Endothelial cell of umbilical vein (primary cell): ENCODE results near the gene ADARB2. TPM values are rescaled to one million over a fixed set of nuclear protein-coding genes. Genes with fewer than 3 reads are reported as not detected.

Source experiments
- BruUV-seq: library from RNA; stranded (reverse); fragments of 400-500 nt; replicated peaks from 2 replicates; lab custom pipeline; 2021; lab: Mats Ljungman, UMichigan
- CTCF ChIA-PET: fragments of 300-600, 350-600 bp; sonication (Branson Sonifier 250); formaldehyde crosslinking; loops from one replicate; lab custom pipeline; 2021; ENCODE audit warnings: antibody characterized with exemption, inconsistent platforms; lab: Charles Lee
- POLR2A ChIA-PET: fragments of 300-600, 350-600 bp; sonication (Branson Sonifier 250); formaldehyde crosslinking; loops from one replicate; lab custom pipeline; 2021; ENCODE audit warnings: antibody characterized with exemption, inconsistent platforms; lab: Charles Lee
- DNase-seq: peaks from one replicate; pipeline ENCODE4 v3.0.0-alpha.2; 2011; ENCODE audit warnings: low read depth, low spot score
- FAIRE-seq: peaks from 2 replicates; lab custom pipeline; 2011; peaks lifted over from hg19 to GRCh38; lab: Jason Lieb, UNC
- H2AFZ ChIP-seq: 2 replicates; pipeline ENCODE4 v1.6.0; 2012; ENCODE audit warnings: low read depth, low read length, control low read depth, inconsistent platforms
- H3K27ac ChIP-seq: 2 replicates; pipeline ENCODE4 v1.5.1; 2011; ENCODE audit warnings: low read depth, mild to moderate bottlenecking, control low read depth, low read length, moderate library complexity; ENCODE audit not compliant: insufficient read depth
- H3K27me3 ChIP-seq, 2 experiments: 2 replicates each; pipeline versions ENCODE4 v1.6.0 to v1.6.1; 2011; ENCODE audit warnings: low read length in 2 of 2, mixed read lengths in 1 of 2; ENCODE audit not compliant: control insufficient read depth in 2 of 2, insufficient read depth in 2 of 2
- H3K36me3 ChIP-seq, 2 experiments: 2 replicates in 1 of 2; 3 replicates in 1 of 2; pipeline ENCODE4 v1.5.1; 2011; ENCODE audit warnings: low read length in 2 of 2, mild to moderate bottlenecking in 1 of 2, moderate library complexity in 1 of 2; ENCODE audit not compliant: control insufficient read depth in 2 of 2, insufficient read depth in 2 of 2; ENCODE audit errors: extremely low read depth in 1 of 2
- H3K4me1 ChIP-seq: 3 replicates; pipeline ENCODE4 v1.5.1; 2011; ENCODE audit warnings: mild to moderate bottlenecking, low read length; ENCODE audit not compliant: control insufficient read depth, insufficient read depth; ENCODE audit errors: extremely low read depth
- H3K4me2 ChIP-seq: 2 replicates; pipeline ENCODE4 v1.6.1; 2011; ENCODE audit warnings: low read length, control low read depth, mixed read lengths; ENCODE audit not compliant: insufficient read depth
- H3K4me3 ChIP-seq, 3 experiments: fragments of 200-600 bp in 1 of 3; sonication (generic), shearing (Covaris generic) in 1 of 3; replicated peaks in 1 of 3; 2 replicates each; pipeline ENCODE4 v1.5.1; 2011 to 2016; ENCODE audit warnings: control low read depth in 3 of 3, low read length in 3 of 3, mild to moderate bottlenecking in 2 of 3, inconsistent platforms in 1 of 3, low read depth in 1 of 3, moderate library complexity in 1 of 3; ENCODE audit not compliant: insufficient read depth in 1 of 3
- H3K79me2 ChIP-seq: 2 replicates; pipeline ENCODE4 v1.6.0; 2012; ENCODE audit warnings: low read length, inconsistent platforms; ENCODE audit not compliant: control insufficient read depth, insufficient read depth
- H3K9ac ChIP-seq: replicated peaks from 2 replicates; pipeline ENCODE3; 2011; ENCODE audit warnings: low read length, control low read depth; ENCODE audit not compliant: insufficient read depth; ENCODE audit errors: extremely low read depth
- H3K9me1 ChIP-seq: replicated peaks from 3 replicates; pipeline ENCODE4 v1.6.0; 2011; ENCODE audit warnings: mild to moderate bottlenecking, low read length; ENCODE audit not compliant: control insufficient read depth, insufficient read depth; ENCODE audit errors: extremely low read depth
- H3K9me3 ChIP-seq: replicated peaks from 2 replicates; pipeline ENCODE4 v1.5.1; 2012; ENCODE audit warnings: low read length, inconsistent platforms; ENCODE audit not compliant: control insufficient read depth, insufficient read depth
- H4K20me1 ChIP-seq: replicated peaks from 2 replicates; pipeline ENCODE3; 2011; ENCODE audit warnings: mild to moderate bottlenecking, low read length; ENCODE audit not compliant: control insufficient read depth, insufficient read depth; ENCODE audit errors: extremely low read depth
- CTCF ChIP-seq, 2 donors: IDR thresholded peaks; 1 replicate in 1 of 2; 2 replicates in 1 of 2; pipeline ENCODE4 v1.5.1; 2011; ENCODE audit warnings: low read length in 2 of 2, mild to moderate bottlenecking in 2 of 2, moderate library complexity in 2 of 2, control low read depth in 1 of 2, inconsistent platforms in 1 of 2, low read depth in 1 of 2; ENCODE audit not compliant: insufficient read depth in 1 of 2; ENCODE audit errors: extremely low read depth in 1 of 2
- EZH2 ChIP-seq: IDR thresholded peaks from 2 replicates; pipeline ENCODE4 v1.6.1; 2012; ENCODE audit warnings: borderline replicate concordance, low read depth, mild to moderate bottlenecking, moderate library complexity, low read length, inconsistent platforms; ENCODE audit not compliant: severe bottlenecking
- FOS ChIP-seq: IDR thresholded peaks from 2 replicates; pipeline ENCODE4 v1.6.1; 2011; ENCODE audit warnings: mild to moderate bottlenecking, low read length, moderate library complexity, borderline replicate concordance; ENCODE audit not compliant: insufficient read depth
- GATA2 ChIP-seq: IDR thresholded peaks from 2 replicates; pipeline ENCODE4 v1.7.0; 2011; ENCODE audit warnings: low read depth, mild to moderate bottlenecking, moderate library complexity, mixed read lengths, low read length; ENCODE audit not compliant: insufficient read length, insufficient read depth
- JUN ChIP-seq: IDR thresholded peaks from 2 replicates; pipeline ENCODE4 v1.6.1; 2011; ENCODE audit warnings: borderline replicate concordance, low read depth; ENCODE audit not compliant: insufficient read length, insufficient read depth
- MAX ChIP-seq: IDR thresholded peaks from 2 replicates; pipeline ENCODE4 v1.6.1; 2011; ENCODE audit not compliant: insufficient read depth, insufficient read length
- MYC ChIP-seq: IDR thresholded peaks from one replicate; pipeline ENCODE4 v1.6.1; 2011; ENCODE audit warnings: mild to moderate bottlenecking, low read depth, low read length
- POLR2A ChIP-seq: IDR thresholded peaks from 2 replicates; pipeline ENCODE4 v1.6.1; 2012; ENCODE audit warnings: low read depth, mild to moderate bottlenecking, control low read depth, low read length
- POLR2AphosphoS5 ChIP-seq: IDR thresholded peaks from 2 replicates; pipeline ENCODE4 v1.6.1; 2012; ENCODE audit warnings: low read depth, mild to moderate bottlenecking, control low read depth, low read length, moderate library complexity; ENCODE audit not compliant: insufficient read depth
- dilution Hi-C: fragments of 300-500 bp; cut with MboI; formaldehyde crosslinking; loops from one replicate; pipeline ENCODE4 v1.15.0; 2019; ENCODE audit warnings: low sequenced_read_pairs; ENCODE audit not compliant: extremely low pct_ligation_motif_present
- intact Hi-C: fragments of 100-400 bp; cut with micrococcal nuclease; formaldehyde crosslinking; loops from one replicate; pipeline ENCODE4 v1.10.0; 2022
- polyA plus RNA-seq, 4 experiments: library from polyadenylated mRNA; depleted of rRNA in 3 of 4; stranded (reverse) in 3 of 4; unstranded in 1 of 4; fragments of >200 nt; gene quantifications; 2 replicates each; pipeline versions ENCODE4 v1.2.1 to v1.2.3, GENCODE V29; 2011 to 2012; ENCODE audit warnings: missing spikeins in 1 of 4
- total RNA-seq: library from RNA; stranded (reverse); gene quantifications from 2 replicates; pipeline ENCODE4 v1.2.3, GENCODE V29; 2021

Gene ADARB2
- total and polyA plus RNA-seq, 2 donors (not counting 3 experiments of a cell fraction or from before 2014, with no cell fraction given), result not detected

GRCh38 chr10:1178506-1178905 lies 558.8 kb downstream of the ADARB2 start:
- Histone ChIP-seq H3K4me2 (no peak overlapping the region), H4K20me1 (no peaks in the 10 kb centered on the region), H3K4me3 (no peak overlapping the region), H3K27me3 (no peaks in the 10 kb centered on the region), H3K9ac (no peak overlapping the region), H3K79me2 (no peaks in the 10 kb centered on the region), H3K9me1 (no peaks in the 10 kb centered on the region), H3K27ac (no peak overlapping the region), H3K4me1 (no peaks in the 10 kb centered on the region), H3K36me3 (no peaks in the 10 kb centered on the region), H3K9me3 (no peaks in the 10 kb centered on the region), H2AFZ (no peak overlapping the region)
- POLR2A ChIA-PET, result no interaction called here
- intact Hi-C loops, result no loop called here
- no peak for DNase-seq
- BruUV-seq, result no TSS peak
- no peak for FAIRE-seq
- dilution Hi-C loops, result no loop called here
- CTCF ChIA-PET, result no interaction called here
- TF ChIP-seq JUN (no peak), FOS (no peak), CTCF (IDR thresholded peaks at IDR 0.05; ENCODE audit: extremely low read depth in 1 of 2, insufficient read depth in 1 of 2, low read depth in 1 of 2, low read length in 2 of 2) (no peak), EZH2 (no peak), POLR2A (no peak), POLR2AphosphoS5 (no peak), GATA2 (no peak), MAX (no peak), MYC (no peak)
